HepG2 (cell line): ENCODE data around the gene RARA. TPM values are rescaled to one million over a fixed set of nuclear protein-coding genes. Genes with fewer than 3 reads are reported as not detected.

ENCODE experiments used
- CHD2 ChIP-seq: IDR thresholded peaks from 2 replicates; pipeline ENCODE4 v1.6.1; 2011; ENCODE audit warnings: low read depth, low read length, improper control_type of control experiment
- DMAP1 ChIP-seq: IDR thresholded peaks from 2 replicates; pipeline ENCODE4 v1.6.1; 2016
- GATA4 ChIP-seq: sonication (generic); IDR thresholded peaks from 2 replicates; pipeline ENCODE4 v1.6.1; 2016; ENCODE audit warnings: antibody characterized with exemption, low read depth, borderline replicate concordance
- GTF3A ChIP-seq: sonication (generic); formaldehyde crosslinking; conservative IDR thresholded peaks from 2 replicates; pipeline ENCODE4 v1.4.0; 2020; ENCODE audit warnings: mild to moderate bottlenecking, missing genetic modification reagents
- HNRNPK ChIP-seq: fragments of 200-400 bp; formaldehyde crosslinking; IDR thresholded peaks from 2 replicates; pipeline ENCODE4 v1.6.1; 2018; ENCODE audit warnings: low read length, low read depth, moderate library complexity, mild to moderate bottlenecking; ENCODE audit not compliant: poor library complexity, severe bottlenecking
- KMT2A ChIP-seq: sonication (generic); formaldehyde crosslinking; IDR thresholded peaks from 2 replicates; pipeline ENCODE4 v1.4.0; 2020; ENCODE audit warnings: missing genetic modification reagents
- MTA3 ChIP-seq: sonication (generic); formaldehyde crosslinking; IDR thresholded peaks from 2 replicates; pipeline ENCODE4 v1.4.0; 2020; ENCODE audit warnings: missing genetic modification reagents
- REL ChIP-seq: sonication (generic); formaldehyde crosslinking; conservative IDR thresholded peaks from 2 replicates; pipeline ENCODE4 v1.8.0; 2022; ENCODE audit warnings: mild to moderate bottlenecking, missing genetic modification reagents, moderate library complexity
- SIX4 ChIP-seq: sonication (generic); formaldehyde crosslinking; IDR thresholded peaks from 2 replicates; pipeline ENCODE4 v1.4.0; 2020; ENCODE audit warnings: missing genetic modification reagents
- SNRNP70 ChIP-seq: fragments of 200-400 bp; formaldehyde crosslinking; IDR thresholded peaks from 2 replicates; pipeline ENCODE4 v1.6.1; 2017; ENCODE audit warnings: mild to moderate bottlenecking, low read depth, low read length, moderate library complexity
- TCF7 ChIP-seq: sonication (generic); IDR thresholded peaks from 2 replicates; pipeline ENCODE4 v1.6.1; 2016; ENCODE audit warnings: antibody characterized with exemption, low read depth
- ZBTB1 ChIP-seq: sonication (generic); formaldehyde crosslinking; IDR thresholded peaks from 2 replicates; pipeline ENCODE4 v1.4.0; 2020; ENCODE audit warnings: missing genetic modification reagents, borderline replicate concordance
- ZNF12 ChIP-seq: sonication (generic); formaldehyde crosslinking; IDR thresholded peaks from 2 replicates; pipeline ENCODE4 v1.5.0; 2020; ENCODE audit warnings: missing genetic modification reagents
- ZNF747 ChIP-seq: sonication (generic); formaldehyde crosslinking; IDR thresholded peaks from 2 replicates; pipeline ENCODE4 v1.8.1; 2023; ENCODE audit warnings: missing genetic modification reagents, mild to moderate bottlenecking, borderline replicate concordance
- ZNF773 ChIP-seq: sonication (generic); formaldehyde crosslinking; IDR thresholded peaks from 2 replicates; pipeline ENCODE4 v1.4.0; 2020; ENCODE audit warnings: missing genetic modification reagents, borderline replicate concordance
- polyA plus RNA-seq, 8 experiments: library from polyadenylated mRNA; depleted of rRNA in 3 of 8; stranded (reverse) in 7 of 8; unstranded in 1 of 8; fragments of >200 nt; fragmentation: Illumina TruSeq in 4 of 8; extraction: Trizol in 4 of 8; gene quantifications; 2 replicates each; pipeline versions ENCODE4 v1.2.1 to v1.2.3, GENCODE V29; 2011 to 2016; ENCODE audit warnings: low read depth in 4 of 8, missing spikeins in 1 of 8, mixed read lengths in 1 of 8; ENCODE audit not compliant: insufficient read depth in 1 of 8
- total RNA-seq, 5 experiments: library from RNA; depleted of rRNA; stranded (reverse); fragments of >200 nt; fragmentation: Illumina TruSeq; extraction: Trizol; gene quantifications; 2 replicates each; pipeline ENCODE4 v1.2.3, GENCODE V29; 2016; ENCODE audit warnings: low read depth in 1 of 5
- TF ChIP-seq, protein P1 (sequence below): sonication (generic); formaldehyde crosslinking; IDR thresholded peaks from 2 replicates; pipeline ENCODE4 v1.4.0; 2020; ENCODE audit warnings: missing genetic modification reagents, borderline replicate concordance
- TF ChIP-seq, protein P2 (sequence below): sonication (generic); formaldehyde crosslinking; IDR thresholded peaks from 2 replicates; pipeline ENCODE4 v1.5.0; 2020; ENCODE audit warnings: missing genetic modification reagents
- TF ChIP-seq, protein P3 (sequence below): sonication (generic); formaldehyde crosslinking; conservative IDR thresholded peaks from 2 replicates; pipeline ENCODE4 v1.5.0; 2020; ENCODE audit warnings: missing genetic modification reagents
- TF ChIP-seq, protein P4 (sequence below): sonication (generic); formaldehyde crosslinking; IDR thresholded peaks from 2 replicates; pipeline ENCODE4 v1.5.0; 2020; ENCODE audit warnings: missing genetic modification reagents, mild to moderate bottlenecking, borderline replicate concordance

The RARA gene
- total and polyA plus RNA-seq, 2 of the 13 experiments (the other 11 are each of a cell fraction or from before 2014, with no cell fraction given) = 6.4 to 8.6 TPM

DNA sequence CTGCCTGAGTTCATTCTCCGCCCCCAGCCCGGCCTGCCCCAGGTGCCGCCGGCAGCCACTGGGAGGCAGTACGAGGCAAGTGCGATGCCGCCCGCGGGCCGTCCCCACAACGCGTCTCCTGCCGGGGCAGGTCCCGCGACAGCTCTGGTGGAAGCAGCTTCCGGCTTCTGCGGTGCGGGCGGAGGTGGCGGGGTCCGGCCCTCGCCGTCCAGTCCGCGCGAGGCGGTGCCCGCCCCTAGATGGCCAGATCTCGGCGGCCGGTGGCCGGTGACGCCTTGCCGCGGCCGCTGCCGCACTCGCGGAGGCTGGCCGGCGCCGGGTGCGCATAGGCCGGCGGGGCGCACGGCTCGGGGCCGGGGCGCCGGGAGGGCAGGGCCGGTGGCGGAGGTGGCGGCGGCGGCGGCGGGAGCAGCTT, 53.7 kb downstream of the RARA start (continued):
- TF ChIP-seq, protein P1, sequence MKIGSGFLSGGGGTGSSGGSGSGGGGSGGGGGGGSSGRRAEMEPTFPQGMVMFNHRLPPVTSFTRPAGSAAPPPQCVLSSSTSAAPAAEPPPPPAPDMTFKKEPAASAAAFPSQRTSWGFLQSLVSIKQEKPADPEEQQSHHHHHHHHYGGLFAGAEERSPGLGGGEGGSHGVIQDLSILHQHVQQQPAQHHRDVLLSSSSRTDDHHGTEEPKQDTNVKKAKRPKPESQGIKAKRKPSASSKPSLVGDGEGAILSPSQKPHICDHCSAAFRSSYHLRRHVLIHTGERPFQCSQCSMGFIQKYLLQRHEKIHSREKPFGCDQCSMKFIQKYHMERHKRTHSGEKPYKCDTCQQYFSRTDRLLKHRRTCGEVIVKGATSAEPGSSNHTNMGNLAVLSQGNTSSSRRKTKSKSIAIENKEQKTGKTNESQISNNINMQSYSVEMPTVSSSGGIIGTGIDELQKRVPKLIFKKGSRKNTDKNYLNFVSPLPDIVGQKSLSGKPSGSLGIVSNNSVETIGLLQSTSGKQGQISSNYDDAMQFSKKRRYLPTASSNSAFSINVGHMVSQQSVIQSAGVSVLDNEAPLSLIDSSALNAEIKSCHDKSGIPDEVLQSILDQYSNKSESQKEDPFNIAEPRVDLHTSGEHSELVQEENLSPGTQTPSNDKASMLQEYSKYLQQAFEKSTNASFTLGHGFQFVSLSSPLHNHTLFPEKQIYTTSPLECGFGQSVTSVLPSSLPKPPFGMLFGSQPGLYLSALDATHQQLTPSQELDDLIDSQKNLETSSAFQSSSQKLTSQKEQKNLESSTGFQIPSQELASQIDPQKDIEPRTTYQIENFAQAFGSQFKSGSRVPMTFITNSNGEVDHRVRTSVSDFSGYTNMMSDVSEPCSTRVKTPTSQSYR = peak; percentile 68; the same call in 1 of the 2 replicates
- TF ChIP-seq DMAP1 (CRISPR knock-in tag) = peak; percentile 79; the same call in 1 of the 2 replicates
- TF ChIP-seq SNRNP70 = no peak
- TF ChIP-seq HNRNPK = peak; percentile 61
- TF ChIP-seq GATA4 = no peak
- peak; percentile 90 for TF ChIP-seq KMT2A
- TF ChIP-seq, protein P2, sequence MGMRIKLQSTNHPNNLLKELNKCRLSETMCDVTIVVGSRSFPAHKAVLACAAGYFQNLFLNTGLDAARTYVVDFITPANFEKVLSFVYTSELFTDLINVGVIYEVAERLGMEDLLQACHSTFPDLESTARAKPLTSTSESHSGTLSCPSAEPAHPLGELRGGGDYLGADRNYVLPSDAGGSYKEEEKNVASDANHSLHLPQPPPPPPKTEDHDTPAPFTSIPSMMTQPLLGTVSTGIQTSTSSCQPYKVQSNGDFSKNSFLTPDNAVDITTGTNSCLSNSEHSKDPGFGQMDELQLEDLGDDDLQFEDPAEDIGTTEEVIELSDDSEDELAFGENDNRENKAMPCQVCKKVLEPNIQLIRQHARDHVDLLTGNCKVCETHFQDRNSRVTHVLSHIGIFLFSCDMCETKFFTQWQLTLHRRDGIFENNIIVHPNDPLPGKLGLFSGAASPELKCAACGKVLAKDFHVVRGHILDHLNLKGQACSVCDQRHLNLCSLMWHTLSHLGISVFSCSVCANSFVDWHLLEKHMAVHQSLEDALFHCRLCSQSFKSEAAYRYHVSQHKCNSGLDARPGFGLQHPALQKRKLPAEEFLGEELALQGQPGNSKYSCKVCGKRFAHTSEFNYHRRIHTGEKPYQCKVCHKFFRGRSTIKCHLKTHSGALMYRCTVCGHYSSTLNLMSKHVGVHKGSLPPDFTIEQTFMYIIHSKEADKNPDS = no peak
- TF ChIP-seq TCF7 = no peak
- 0 out of 2 replicates have a peak, but pooled peaks have one; percentile 78 for TF ChIP-seq ZBTB1
- no peak for TF ChIP-seq MTA3 (CRISPR knock-in tag)
- peak; percentile 79; the same call in 1 of the 2 replicates for TF ChIP-seq ZNF747 (CRISPR knock-in tag)
- TF ChIP-seq, protein P3, sequence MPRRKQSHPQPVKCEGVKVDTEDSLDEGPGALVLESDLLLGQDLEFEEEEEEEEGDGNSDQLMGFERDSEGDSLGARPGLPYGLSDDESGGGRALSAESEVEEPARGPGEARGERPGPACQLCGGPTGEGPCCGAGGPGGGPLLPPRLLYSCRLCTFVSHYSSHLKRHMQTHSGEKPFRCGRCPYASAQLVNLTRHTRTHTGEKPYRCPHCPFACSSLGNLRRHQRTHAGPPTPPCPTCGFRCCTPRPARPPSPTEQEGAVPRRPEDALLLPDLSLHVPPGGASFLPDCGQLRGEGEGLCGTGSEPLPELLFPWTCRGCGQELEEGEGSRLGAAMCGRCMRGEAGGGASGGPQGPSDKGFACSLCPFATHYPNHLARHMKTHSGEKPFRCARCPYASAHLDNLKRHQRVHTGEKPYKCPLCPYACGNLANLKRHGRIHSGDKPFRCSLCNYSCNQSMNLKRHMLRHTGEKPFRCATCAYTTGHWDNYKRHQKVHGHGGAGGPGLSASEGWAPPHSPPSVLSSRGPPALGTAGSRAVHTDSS (CRISPR knock-in tag) = 0 out of 2 replicates have a peak, but pooled peaks have one; percentile 75
- peak; percentile 69; the same call in 1 of the 2 replicates for TF ChIP-seq GTF3A (CRISPR knock-in tag)
- peak; percentile 93 for TF ChIP-seq CHD2
- TF ChIP-seq, protein P4, sequence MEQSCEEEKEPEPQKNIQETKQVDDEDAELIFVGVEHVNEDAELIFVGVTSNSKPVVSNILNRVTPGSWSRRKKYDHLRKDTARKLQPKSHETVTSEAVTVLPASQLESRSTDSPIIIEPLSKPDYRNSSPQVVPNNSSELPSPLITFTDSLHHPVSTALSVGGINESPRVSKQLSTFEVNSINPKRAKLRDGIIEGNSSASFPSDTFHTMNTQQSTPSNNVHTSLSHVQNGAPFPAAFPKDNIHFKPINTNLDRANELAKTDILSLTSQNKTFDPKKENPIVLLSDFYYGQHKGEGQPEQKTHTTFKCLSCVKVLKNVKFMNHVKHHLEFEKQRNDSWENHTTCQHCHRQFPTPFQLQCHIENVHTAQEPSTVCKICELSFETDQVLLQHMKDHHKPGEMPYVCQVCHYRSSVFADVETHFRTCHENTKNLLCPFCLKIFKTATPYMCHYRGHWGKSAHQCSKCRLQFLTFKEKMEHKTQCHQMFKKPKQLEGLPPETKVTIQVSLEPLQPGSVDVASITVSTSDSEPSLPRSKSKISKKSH = peak; percentile 46; the same call in 1 of the 2 replicates
- peak; percentile 83 for TF ChIP-seq ZNF12 (CRISPR knock-in tag)
- TF ChIP-seq SIX4 = peak; percentile 51; the same call in 1 of the 2 replicates
- TF ChIP-seq ZNF773 = peak; percentile 78
- peak; percentile 90; the same call in 1 of the 2 replicates for TF ChIP-seq REL (CRISPR knock-in tag)
